HEK293T (cell line): ENCODE measurements around the gene LIN54.

ENCODE experiments used
- CTCF ChIA-PET: fragments of 350-600 bp; formaldehyde crosslinking; extraction: SDS; loops from one replicate; lab custom pipeline; 2021; ENCODE audit warnings: antibody characterized with exemption, inconsistent platforms; lab: Yijun Ruan, JAX
- POLR2A ChIA-PET: fragments of 350-600 bp; formaldehyde crosslinking; extraction: SDS; loops from one replicate; lab custom pipeline; 2020; ENCODE audit warnings: antibody characterized with exemption, inconsistent platforms; lab: Yijun Ruan, JAX
- DNase-seq: peaks from one replicate; pipeline ENCODE4 v3.0.0; 2012; ENCODE audit warnings: mixed read lengths; ENCODE audit errors: extremely low spot score
- ARNT ChIP-seq: fragments of 450-650 bp; IDR thresholded peaks from 2 replicates; pipeline ENCODE4 v1.6.1; 2017; ENCODE audit warnings: mild to moderate bottlenecking
- BHLHE40 ChIP-seq: fragments of 450-650 bp; IDR thresholded peaks from 2 replicates; pipeline ENCODE4 v1.6.1; 2016; ENCODE audit warnings: mild to moderate bottlenecking, moderate library complexity, borderline replicate concordance
- CTBP1 ChIP-seq: fragments of 450-650 bp; IDR thresholded peaks from 2 replicates; pipeline ENCODE4 v1.6.1; 2016; ENCODE audit warnings: borderline replicate concordance
- ELF4 ChIP-seq: fragments of 450-650 bp; IDR thresholded peaks from 2 replicates; pipeline ENCODE4 v1.6.1; 2017; ENCODE audit warnings: antibody characterized with exemption
- FOXA1 ChIP-seq: fragments of 450-650 bp; IDR thresholded peaks from 2 replicates; pipeline ENCODE4 v1.6.1; 2016; ENCODE audit warnings: mild to moderate bottlenecking
- FOXK2 ChIP-seq: fragments of 450-650 bp; IDR thresholded peaks from 2 replicates; pipeline ENCODE4 v1.6.1; 2016; ENCODE audit warnings: mild to moderate bottlenecking
- FOXM1 ChIP-seq: fragments of 450-650 bp; IDR thresholded peaks from 2 replicates; pipeline ENCODE4 v1.6.1; 2017; ENCODE audit warnings: mild to moderate bottlenecking, borderline replicate concordance
- HDGF ChIP-seq: fragments of 450-650 bp; IDR thresholded peaks from 2 replicates; pipeline ENCODE4 v1.6.1; 2017; ENCODE audit warnings: antibody characterized with exemption, borderline replicate concordance
- L3MBTL2 ChIP-seq: fragments of 450-650 bp; conservative IDR thresholded peaks from 2 replicates; pipeline ENCODE4 v1.6.1; 2016; ENCODE audit warnings: mild to moderate bottlenecking
- LEF1 ChIP-seq: fragments of 450-650 bp; IDR thresholded peaks from 2 replicates; pipeline ENCODE4 v1.6.1; 2017; ENCODE audit warnings: mild to moderate bottlenecking, borderline replicate concordance
- NFRKB ChIP-seq: fragments of 450-650 bp; IDR thresholded peaks from 2 replicates; pipeline ENCODE4 v1.6.1; 2016; ENCODE audit warnings: mild to moderate bottlenecking, moderate library complexity
- PKNOX1 ChIP-seq: fragments of 450-650 bp; IDR thresholded peaks from 2 replicates; pipeline ENCODE4 v1.6.1; 2016
- SP1 ChIP-seq: fragments of 450-650 bp; IDR thresholded peaks from 2 replicates; pipeline ENCODE4 v1.6.1; 2017
- SUZ12 ChIP-seq: fragments of 450-650 bp; IDR thresholded peaks from 2 replicates; pipeline ENCODE4 v1.6.1; 2016; ENCODE audit warnings: mild to moderate bottlenecking
- TARDBP ChIP-seq: fragments of 450-650 bp; IDR thresholded peaks from 2 replicates; pipeline ENCODE4 v1.6.1; 2016
- ZNF384 ChIP-seq: fragments of 450-650 bp; IDR thresholded peaks from 2 replicates; pipeline ENCODE4 v1.6.1; 2016

LIN54 gene

GRCh38 chr4:83022724-83023450 is 12.3 kb upstream of the LIN54 start:
- TF ChIP-seq L3MBTL2 (no peak), SUZ12 (no peak), ELF4 (no peak), CTBP1 (no peak), BHLHE40 (no peak), PKNOX1 (no peak), ARNT (no peak), FOXA1 (no peak), HDGF (no peak), FOXK2 (no peak), FOXM1 (no peak), TARDBP (no peak), NFRKB (no peak), ZNF384 (no peak), SP1 (no peak), LEF1 (no peak)
- no peak for DNase-seq
- POLR2A ChIA-PET: interaction anchor here (1.5 kb wide), 1 partner anchor 12 kb away, joined by 5 read pairs; the partner anchor contains the start of gene COPS4
- CTCF ChIA-PET: no interaction called here

- CTCF ChIA-PET: interaction anchor here (2.1 kb wide), 1 partner anchor 11 kb away, joined by 5 read pairs; no protein-coding TSS in a partner anchor
- TF ChIP-seq ARNT: no peak
- TF ChIP-seq TARDBP: no peak
- TF ChIP-seq PKNOX1: no peak
- no peak for TF ChIP-seq L3MBTL2
- no peak for TF ChIP-seq BHLHE40
- TF ChIP-seq FOXK2: no peak
- no peak for TF ChIP-seq ELF4
- no peak for DNase-seq
- POLR2A ChIA-PET: interaction anchor here (1.2 kb wide), 1 partner anchor 15 kb away, joined by 3 read pairs; the partner anchor contains the start of gene COPS4
These were observed 9.3 kb upstream of the LIN54 start for GRCh38 chr4:83019794-83020494.

- ChIA-PET CTCF (interaction anchor here (1.1 kb wide), 1 partner anchor 246 kb away, joined by 3 read pairs; no protein-coding TSS in a partner anchor), POLR2A (interaction anchor here (0.6 to 3.8 kb wide), 3 partner anchors 17 to 23 kb away, joined by 3 to 59 read pairs (median 5); partner anchors contain the start of gene COPS4)
These were observed 3.3 kb upstream of the LIN54 start for GRCh38 chr4:83013902-83014301.

GRCh38 chr4:83013420-83013867 is 2.8 kb upstream of the LIN54 start:
- CTCF ChIA-PET: interaction anchor here (0.9 to 1.1 kb wide), 2 partner anchors 10 to 247 kb away, joined by 3 read pairs; no protein-coding TSS in a partner anchor
- TF ChIP-seq CTBP1 (0 out of 2 replicates have a peak, but pooled peaks have one; percentile 2), TARDBP (no peak)
- no peak for DNase-seq
- POLR2A ChIA-PET: interaction anchor here (0.7 to 3.8 kb wide), 11 partner anchors 12 to 584 kb away, joined by 3 to 59 read pairs (median 7); partner anchors contain the start of genes COPS4, COQ2 and THAP9

More at GRCh38 chr4:83013902-83014301, 3.3 kb upstream of the LIN54 start:
- DNase-seq: no peak
- TF ChIP-seq PKNOX1: peak; percentile 75
- TF ChIP-seq SUZ12: no peak

- CTCF ChIA-PET: interaction anchor here (0.9 to 1.1 kb wide), 2 partner anchors 9 to 247 kb away, joined by 3 read pairs; no protein-coding TSS in a partner anchor
- DNase-seq: peak; percentile 94
- TF ChIP-seq ARNT (no peak), HDGF (peak; percentile 68; the same call in 1 of the 2 replicates), FOXA1 (no peak), FOXM1 (no peak), LEF1 (no peak), FOXK2 (no peak), L3MBTL2 (peak; percentile 63), BHLHE40 (peak; percentile 70; the same call in 1 of the 2 replicates), SP1 (no peak), ELF4 (no peak), PKNOX1 (peak; percentile 11; the same call in 1 of the 2 replicates), TARDBP (no peak), CTBP1 (peak; percentile 38; the same call in 1 of the 2 replicates), SUZ12 (no peak), NFRKB (no peak), ZNF384 (no peak)
- POLR2A ChIA-PET: interaction anchor here (0.6 to 3.8 kb wide), 19 partner anchors 13 to 652 kb away, joined by 3 to 59 read pairs (median 5); partner anchors contain the start of genes COPS4, COQ2 and THAP9
These were observed 2.2 kb upstream of the LIN54 start for GRCh38 chr4:83012687-83013419.
